ENCODE data around the gene FOXE3.

The FOXE3 gene

DNA sequence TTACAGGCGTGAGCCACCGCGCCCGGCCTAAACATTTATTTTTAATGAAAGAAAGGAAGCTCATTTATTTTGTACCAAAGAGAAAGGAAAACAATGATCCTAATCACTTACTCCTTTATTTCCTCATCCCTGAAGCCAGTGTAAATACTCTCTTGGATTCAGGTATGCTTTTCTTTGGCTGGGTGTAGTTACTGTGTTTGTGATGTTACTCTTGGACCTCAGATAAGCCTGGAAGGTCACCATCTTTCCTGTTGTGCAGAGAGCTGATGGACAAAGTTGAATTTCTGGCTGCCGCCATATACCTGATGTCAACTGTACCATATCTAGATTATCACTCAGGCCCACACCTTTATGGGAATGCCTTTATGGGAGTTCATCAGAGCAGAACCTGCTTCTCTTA lies 35.4 kb upstream of the FOXE3 start:
- Histone ChIP-seq H2AFZ (no peak overlapping the region), H3K4me2 (ENCODE audit: low read length) (no peak overlapping the region), H3K27me3 (ENCODE audit: control insufficient read depth, insufficient read depth, low read length) (no peaks in the 10 kb centered on the region), H3K4me3 (ENCODE audit: low read depth, low read length) (no peak overlapping the region), H3K36me3 (ENCODE audit: control insufficient read depth, insufficient read depth, low read length) (no peaks in the 10 kb centered on the region), H3K9me3 (ENCODE audit: control insufficient read depth, low read length) (no peaks in the 10 kb centered on the region), H3K4me1 (no peaks in the 10 kb centered on the region), H3K79me2 (no peaks in the 10 kb centered on the region), H3K9ac (no peak overlapping the region), H3K27ac (no peak overlapping the region)
- TF ChIP-seq, protein P1, sequence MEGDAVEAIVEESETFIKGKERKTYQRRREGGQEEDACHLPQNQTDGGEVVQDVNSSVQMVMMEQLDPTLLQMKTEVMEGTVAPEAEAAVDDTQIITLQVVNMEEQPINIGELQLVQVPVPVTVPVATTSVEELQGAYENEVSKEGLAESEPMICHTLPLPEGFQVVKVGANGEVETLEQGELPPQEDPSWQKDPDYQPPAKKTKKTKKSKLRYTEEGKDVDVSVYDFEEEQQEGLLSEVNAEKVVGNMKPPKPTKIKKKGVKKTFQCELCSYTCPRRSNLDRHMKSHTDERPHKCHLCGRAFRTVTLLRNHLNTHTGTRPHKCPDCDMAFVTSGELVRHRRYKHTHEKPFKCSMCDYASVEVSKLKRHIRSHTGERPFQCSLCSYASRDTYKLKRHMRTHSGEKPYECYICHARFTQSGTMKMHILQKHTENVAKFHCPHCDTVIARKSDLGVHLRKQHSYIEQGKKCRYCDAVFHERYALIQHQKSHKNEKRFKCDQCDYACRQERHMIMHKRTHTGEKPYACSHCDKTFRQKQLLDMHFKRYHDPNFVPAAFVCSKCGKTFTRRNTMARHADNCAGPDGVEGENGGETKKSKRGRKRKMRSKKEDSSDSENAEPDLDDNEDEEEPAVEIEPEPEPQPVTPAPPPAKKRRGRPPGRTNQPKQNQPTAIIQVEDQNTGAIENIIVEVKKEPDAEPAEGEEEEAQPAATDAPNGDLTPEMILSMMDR (IDR thresholded peaks at IDR 0.05) = no peak

DNA sequence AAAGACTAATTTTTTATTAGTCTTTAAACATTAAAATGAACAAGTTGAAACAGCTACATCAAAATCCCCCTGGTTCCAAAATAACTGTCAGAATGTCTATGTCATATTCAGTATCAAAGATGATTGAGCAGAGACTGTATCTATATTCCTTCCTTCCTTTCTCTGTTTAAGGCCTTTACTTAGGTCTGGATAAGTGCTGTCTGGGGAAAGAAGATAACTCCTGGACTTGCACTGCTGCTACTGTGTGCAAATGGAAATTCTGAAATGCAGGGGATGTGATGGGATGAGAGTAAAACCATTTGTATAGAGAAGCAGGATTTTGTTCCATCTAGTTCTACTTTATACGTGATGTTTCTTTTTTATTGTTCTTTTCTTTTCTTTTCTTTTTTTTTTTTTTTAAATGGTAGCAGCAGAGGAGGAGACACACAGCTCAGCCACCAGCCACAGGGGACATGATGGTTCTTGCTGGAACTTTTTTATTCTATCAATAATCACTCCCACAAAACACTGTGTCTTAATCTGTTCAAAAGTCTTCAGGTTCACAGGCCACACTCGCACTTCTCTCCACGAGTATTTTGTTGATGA lies 33.6 kb upstream of the FOXE3 start:
- Histone ChIP-seq H3K4me1 (no peaks in the 10 kb centered on the region), H3K4me2 (ENCODE audit: low read length) (no peak overlapping the region), H3K27ac (no peak overlapping the region), H2AFZ (no peak overlapping the region), H3K4me3 (ENCODE audit: low read depth, low read length) (no peak overlapping the region), H3K27me3 (ENCODE audit: control insufficient read depth, insufficient read depth, low read length) (no peaks in the 10 kb centered on the region), H3K9me3 (ENCODE audit: control insufficient read depth, low read length) (no peaks in the 10 kb centered on the region), H3K36me3 (ENCODE audit: control insufficient read depth, insufficient read depth, low read length) (no peaks in the 10 kb centered on the region), H3K79me2 (no peaks in the 10 kb centered on the region), H3K9ac (no peak overlapping the region)
- TF ChIP-seq, protein P1 (IDR thresholded peaks at IDR 0.05) = no peak

DNA sequence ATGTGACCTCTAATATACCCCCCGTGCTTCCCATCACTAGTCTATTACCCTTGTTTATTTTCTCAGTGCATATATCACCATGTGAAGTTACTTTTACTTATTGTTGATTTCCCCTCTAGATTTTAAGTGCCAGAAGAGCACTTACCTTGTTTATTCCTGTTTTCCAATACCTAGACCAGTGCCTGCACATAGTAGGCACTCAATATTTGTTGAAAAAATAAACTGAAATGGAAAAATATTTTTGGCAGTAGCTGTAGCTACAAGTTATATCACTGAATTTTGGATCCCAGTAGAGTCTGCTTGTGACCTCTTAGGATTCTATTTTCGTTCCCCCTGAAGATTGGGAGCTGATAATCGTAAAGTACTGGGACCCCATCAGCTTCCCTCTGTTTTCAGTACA lies 32.0 kb upstream of the FOXE3 start:
- Histone ChIP-seq H3K36me3 (ENCODE audit: control insufficient read depth, insufficient read depth, low read length) (no peaks in the 10 kb centered on the region), H3K79me2 (no peaks in the 10 kb centered on the region), H3K27me3 (ENCODE audit: control insufficient read depth, insufficient read depth, low read length) (no peaks in the 10 kb centered on the region), H3K9ac (no peak overlapping the region), H3K27ac (no peak overlapping the region), H3K4me2 (ENCODE audit: low read length) (no peak overlapping the region), H3K4me3 (ENCODE audit: low read depth, low read length) (no peak overlapping the region), H2AFZ (no peak overlapping the region), H3K9me3 (ENCODE audit: control insufficient read depth, low read length) (no peaks in the 10 kb centered on the region), H3K4me1 (no peaks in the 10 kb centered on the region)
- TF ChIP-seq, protein P1 (IDR thresholded peaks at IDR 0.05) = no peak

DNA sequence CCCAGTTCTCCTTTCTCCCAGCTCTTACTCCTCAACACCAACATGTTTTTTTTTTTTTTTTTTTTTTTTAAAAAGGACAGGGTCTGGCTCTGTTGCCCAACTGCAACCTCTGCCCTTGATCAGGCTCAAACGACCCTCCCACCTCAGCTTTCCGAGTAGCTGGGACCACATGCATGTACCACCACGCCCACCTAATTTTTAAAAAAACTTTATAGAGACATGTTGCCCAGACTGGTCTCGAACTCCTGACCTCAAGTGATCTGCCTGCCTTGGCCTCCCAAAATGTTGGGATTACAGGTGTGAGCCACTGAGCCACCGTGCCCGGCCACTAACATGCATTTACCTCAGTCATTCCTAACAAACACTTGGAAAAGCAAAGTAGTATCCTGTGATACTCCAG lies 31.1 kb upstream of the FOXE3 start:
- Histone ChIP-seq H3K4me2 (ENCODE audit: low read length) (no peak overlapping the region), H2AFZ (no peak overlapping the region), H3K4me3 (ENCODE audit: low read depth, low read length) (no peak overlapping the region), H3K9ac (no peak overlapping the region), H3K27me3 (ENCODE audit: control insufficient read depth, insufficient read depth, low read length) (no peaks in the 10 kb centered on the region), H3K4me1 (no peaks in the 10 kb centered on the region), H3K9me3 (ENCODE audit: control insufficient read depth, low read length) (no peaks in the 10 kb centered on the region), H3K27ac (no peak overlapping the region), H3K36me3 (ENCODE audit: control insufficient read depth, insufficient read depth, low read length) (no peaks in the 10 kb centered on the region), H3K79me2 (no peaks in the 10 kb centered on the region)
- TF ChIP-seq, protein P1 (IDR thresholded peaks at IDR 0.05) = no peak

DNA sequence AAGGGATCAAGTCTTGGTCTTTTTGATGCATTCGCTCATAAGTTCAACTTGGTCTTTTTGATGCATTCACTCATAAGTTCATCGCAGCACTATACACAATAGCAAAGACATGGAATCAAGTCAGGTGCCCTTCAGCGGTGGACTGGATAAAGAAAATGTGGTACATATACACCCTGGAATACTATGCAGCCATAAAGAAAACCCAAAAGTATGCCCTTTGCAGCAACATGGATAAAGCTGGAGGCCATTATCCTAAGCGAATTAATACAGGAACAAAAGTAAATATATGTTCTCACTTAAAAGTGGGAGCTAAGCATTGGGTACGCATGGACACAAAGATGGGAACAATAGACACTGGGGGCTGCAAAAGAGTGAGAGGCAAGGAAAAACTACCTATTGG lies 29.8 kb upstream of the FOXE3 start:
- no peak overlapping the region for H3K4me2 ChIP-seq (ENCODE audit: low read length)
- no peaks in the 10 kb centered on the region for H3K79me2 ChIP-seq
- H3K9ac ChIP-seq = no peak overlapping the region
- TF ChIP-seq, protein P1 (IDR thresholded peaks at IDR 0.05) = no peak
- H3K4me1 ChIP-seq = no peaks in the 10 kb centered on the region
- no peaks in the 10 kb centered on the region for H3K9me3 ChIP-seq (ENCODE audit: control insufficient read depth, low read length)
- H2AFZ ChIP-seq = no peak overlapping the region
- H3K36me3 ChIP-seq (ENCODE audit: control insufficient read depth, insufficient read depth, low read length) = no peaks in the 10 kb centered on the region
- H3K4me3 ChIP-seq (ENCODE audit: low read depth, low read length) = no peak overlapping the region
- H3K27me3 ChIP-seq (ENCODE audit: control insufficient read depth, insufficient read depth, low read length) = no peaks in the 10 kb centered on the region
- H3K27ac ChIP-seq = no peak overlapping the region
